SKM-1 (cell line): ENCODE data around the gene ERGIC3.

ENCODE experiments used
- DNase-seq: peaks from one replicate; lab custom pipeline; 2025; ENCODE audit not compliant: unreplicated experiment; lab: John Stamatoyannopoulos, UW

ERGIC3 gene

GRCh38 chr20:35595901-35596300, 54.0 kb downstream of the ERGIC3 start:
- no peak for DNase-seq

- no peak for DNase-seq
These were observed 55.3 kb downstream of the ERGIC3 start for GRCh38 chr20:35597186-35597585.

GRCh38 chr20:35598476-35598875, 56.6 kb downstream of the ERGIC3 start:
- DNase-seq, result no peak

GRCh38 chr20:35598899-35599775, 57.3 kb downstream of the ERGIC3 start:
- DNase-seq, result no peak

- DNase-seq, result no peak
These were observed 57.9 kb downstream of the ERGIC3 start for GRCh38 chr20:35599776-35600120.

- no peak for DNase-seq
These were observed 58.5 kb downstream of the ERGIC3 start for GRCh38 chr20:35600176-35600992.

GRCh38 chr20:35600993-35601973, 59.4 kb downstream of the ERGIC3 start:
- peak; percentile 23 for DNase-seq

- DNase-seq, result no peak
These were observed 60.1 kb downstream of the ERGIC3 start for GRCh38 chr20:35601990-35602389.

GRCh38 chr20:35602851-35603495, 61.1 kb downstream of the ERGIC3 start:
- no peak for DNase-seq

GRCh38 chr20:35603695-35604448, 62.0 kb downstream of the ERGIC3 start:
- DNase-seq, result no peak

- no peak for DNase-seq
These were observed 62.5 kb downstream of the ERGIC3 start for GRCh38 chr20:35604449-35604747.

- no peak for DNase-seq
These were observed 64.2 kb downstream of the ERGIC3 start for GRCh38 chr20:35606127-35606526.
